ENCODE data around the gene IL37.

The IL37 gene

GRCh38 chr2:112910865-112911264 lies at the start of gene IL37:
Gene IL37, plus strand, starts transcription at chr2:112911165. Its CDS starts 1,848 bp downstream, at chr2:112913013.
- no peak for DNase-seq

DNA sequence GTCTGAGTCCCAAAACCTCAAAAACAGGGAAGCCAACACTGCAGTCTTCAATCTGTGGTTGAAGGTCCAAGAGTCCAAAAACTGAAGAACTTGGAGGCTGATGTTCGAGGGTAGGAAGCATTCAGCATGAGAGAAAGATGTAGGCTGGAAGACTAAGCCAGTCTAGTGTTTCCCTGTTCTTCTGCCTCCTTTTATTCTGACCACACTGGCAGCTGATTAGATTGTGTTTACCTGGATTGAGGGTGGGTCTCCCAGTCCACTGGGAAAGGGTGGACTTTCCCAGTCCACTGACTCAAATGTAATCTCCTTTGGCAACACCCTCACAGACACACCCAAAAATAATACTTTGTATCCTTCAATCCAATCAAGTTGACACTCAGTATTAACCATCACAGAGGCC lies 46.9 kb upstream of the IL37 start:
- DNase-seq, result no peak

- DNase-seq, result no peak
These were observed 44.7 kb upstream of the IL37 start for GRCh38 chr2:112866128-112866835.

- no peak for DNase-seq
These were observed 43.0 kb upstream of the IL37 start for GRCh38 chr2:112867701-112868631.

- DNase-seq, result no peak
These were observed 41.6 kb upstream of the IL37 start for GRCh38 chr2:112869258-112869842.

GRCh38 chr2:112870841-112871835 lies 39.8 kb upstream of the IL37 start:
- DNase-seq, result no peak

- DNase-seq, result no peak
These were observed 34.6 kb upstream of the IL37 start for GRCh38 chr2:112876257-112876970.

GRCh38 chr2:112876971-112877361 lies 34.0 kb upstream of the IL37 start:
- no peak for DNase-seq

DNA sequence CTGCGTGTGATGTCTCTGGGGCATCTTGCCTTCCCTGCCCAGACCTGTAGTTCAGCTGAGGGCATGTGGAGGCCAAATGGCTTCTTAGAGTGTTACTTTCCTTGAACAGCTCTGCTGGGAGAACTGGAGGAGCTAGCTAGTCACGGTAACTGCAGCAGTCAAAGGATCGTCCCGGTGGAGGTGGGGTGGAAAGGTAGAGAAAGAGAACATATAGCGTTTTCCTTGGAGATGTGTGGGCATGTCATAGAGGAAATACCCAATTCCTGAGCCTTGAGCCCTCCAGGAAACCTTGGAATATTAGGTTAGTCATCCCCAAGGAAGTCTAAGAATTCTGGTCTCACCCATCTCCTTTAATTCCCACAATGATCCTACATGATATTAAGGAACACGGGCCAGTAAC lies 33.5 kb upstream of the IL37 start:
- DNase-seq, result no peak

GRCh38 chr2:112879491-112880041 lies 31.4 kb upstream of the IL37 start:
- DNase-seq, result no peak

- no peak for DNase-seq
These were observed 30.9 kb upstream of the IL37 start for GRCh38 chr2:112880091-112880531.

DNA sequence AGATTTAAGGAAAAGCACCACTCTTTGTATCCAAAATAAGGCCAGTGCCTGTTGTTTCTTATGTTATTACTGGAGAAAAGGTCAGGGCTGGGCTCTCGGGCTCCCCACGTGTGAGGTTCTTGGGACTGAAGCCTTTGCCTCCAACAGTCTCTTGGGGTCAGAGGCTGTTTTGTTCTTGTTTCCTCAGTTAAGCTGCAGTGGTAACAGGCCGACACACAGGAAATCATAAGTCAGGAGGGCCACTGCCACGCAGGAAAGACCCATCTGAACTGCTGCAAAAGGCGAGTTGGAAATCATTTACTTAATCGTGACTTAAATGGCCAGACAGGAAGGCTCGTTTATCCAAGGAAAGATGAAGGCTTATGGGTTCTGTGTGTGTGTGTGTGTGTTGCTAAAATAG lies 30.3 kb upstream of the IL37 start:
- no peak for DNase-seq

DNA sequence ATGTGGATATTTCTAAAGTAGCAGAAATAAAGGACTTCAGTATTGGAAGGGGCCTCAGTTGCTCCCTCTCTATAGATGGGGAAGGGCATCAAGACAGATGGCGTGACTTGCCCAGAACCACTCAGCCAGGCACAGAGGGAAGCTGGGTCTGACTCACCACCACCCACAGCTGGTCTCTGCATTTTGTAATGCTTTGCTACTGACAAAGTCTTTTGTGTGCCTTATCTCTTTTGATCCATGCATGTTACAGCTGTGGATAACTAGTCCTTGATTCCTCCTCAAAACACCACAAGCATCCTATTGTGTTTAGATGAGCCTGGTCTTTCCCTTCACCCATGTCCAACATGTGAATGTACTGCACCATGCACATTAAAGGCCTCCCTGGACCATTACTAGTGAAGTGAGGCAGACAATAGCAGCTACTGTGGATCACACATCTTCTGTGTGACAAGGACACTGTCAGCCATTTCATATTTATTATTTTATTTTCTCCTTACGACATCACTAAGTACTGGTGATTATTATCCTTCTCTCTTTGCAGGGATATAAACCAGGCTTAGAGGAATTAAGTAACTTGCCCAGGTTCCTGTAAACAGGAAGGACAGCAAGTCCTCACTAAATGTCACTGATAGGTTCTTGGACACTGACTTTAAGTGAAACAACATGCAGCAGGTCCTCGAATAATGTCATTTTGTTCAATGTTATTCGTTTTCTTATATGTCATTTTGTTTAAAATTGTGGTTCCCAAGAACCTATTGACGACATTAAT lies 29.6 kb upstream of the IL37 start:
- no peak for DNase-seq

- no peak for DNase-seq
These were observed 27.3 kb upstream of the IL37 start for GRCh38 chr2:112883669-112884068.

GRCh38 chr2:112884869-112885505 lies 26.0 kb upstream of the IL37 start:
- DNase-seq, result no peak

DNA sequence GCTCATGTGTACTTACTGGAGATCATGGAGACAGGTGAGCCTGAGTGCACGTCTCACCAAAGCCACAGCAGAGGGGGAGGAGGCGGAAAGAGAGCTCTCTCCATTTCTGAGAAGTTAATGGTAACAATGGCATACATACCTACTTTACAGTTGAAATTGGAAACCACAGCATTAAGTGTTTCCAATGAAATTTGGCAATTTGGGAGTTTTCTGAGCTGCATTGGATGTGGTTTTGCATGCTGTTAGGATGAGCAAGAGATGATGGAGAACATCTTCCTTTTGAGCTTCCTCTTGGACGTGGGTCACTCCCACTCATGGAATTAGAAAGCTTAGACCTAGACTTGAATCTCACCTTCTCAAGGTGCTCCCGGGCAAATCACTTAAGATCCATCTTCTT lies 25.5 kb upstream of the IL37 start:
- no peak for DNase-seq

DNA sequence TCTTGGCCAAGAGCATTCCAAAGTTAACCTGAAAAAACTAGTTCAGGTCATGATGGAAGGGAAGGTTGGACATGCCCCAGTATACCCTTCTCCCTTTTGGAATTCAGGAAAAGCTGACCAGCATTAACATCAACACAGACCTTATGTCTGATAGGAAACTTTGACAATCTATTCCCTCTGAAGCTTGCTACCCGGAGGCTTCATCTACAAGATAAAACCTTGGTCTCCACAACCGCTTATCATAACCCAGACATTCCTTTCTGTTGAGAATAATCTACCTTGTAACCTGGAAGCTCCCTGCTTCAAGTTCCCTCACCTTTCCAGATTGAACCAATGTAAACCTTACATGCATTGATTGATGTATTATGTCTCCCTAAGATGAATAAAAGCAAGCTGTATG lies 24.7 kb upstream of the IL37 start:
- no peak for DNase-seq

DNA sequence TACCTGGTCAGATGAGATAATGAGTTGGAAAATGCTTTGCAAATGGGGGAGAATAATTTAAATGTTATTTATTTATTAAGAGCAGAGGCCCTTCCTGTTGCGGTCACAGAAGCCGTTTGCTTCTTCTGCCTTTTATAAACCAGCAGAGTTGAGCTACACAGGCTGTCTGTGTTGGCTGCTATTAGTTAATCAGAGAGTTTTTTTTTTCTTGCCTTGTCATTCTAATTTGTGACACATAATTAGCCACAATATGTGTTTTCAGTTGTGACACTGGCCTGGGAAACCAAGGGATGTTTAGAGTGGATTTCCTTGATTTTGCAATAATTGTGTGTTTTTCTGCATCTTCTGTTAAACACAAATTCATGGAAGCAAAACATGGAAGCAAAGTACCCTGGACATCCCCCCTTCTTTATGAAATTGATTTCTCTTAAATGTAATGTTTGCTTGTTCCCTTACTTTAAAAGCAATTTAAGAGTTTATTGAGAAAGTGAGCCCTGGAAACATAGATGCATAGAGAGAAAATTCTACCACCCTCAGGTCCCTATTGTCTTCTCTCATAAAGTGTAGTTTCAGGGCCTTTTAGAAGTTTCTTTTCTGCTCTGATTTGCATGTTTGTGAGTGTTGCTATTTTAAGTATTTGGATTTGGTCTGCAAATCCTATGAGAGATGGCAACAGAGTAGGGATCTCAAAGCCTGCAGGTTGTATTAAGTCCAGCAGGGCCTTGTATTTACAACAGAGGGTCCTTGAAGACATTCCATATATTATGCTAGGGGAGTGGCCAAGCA lies 22.8 kb upstream of the IL37 start:
- no peak for DNase-seq

DNA sequence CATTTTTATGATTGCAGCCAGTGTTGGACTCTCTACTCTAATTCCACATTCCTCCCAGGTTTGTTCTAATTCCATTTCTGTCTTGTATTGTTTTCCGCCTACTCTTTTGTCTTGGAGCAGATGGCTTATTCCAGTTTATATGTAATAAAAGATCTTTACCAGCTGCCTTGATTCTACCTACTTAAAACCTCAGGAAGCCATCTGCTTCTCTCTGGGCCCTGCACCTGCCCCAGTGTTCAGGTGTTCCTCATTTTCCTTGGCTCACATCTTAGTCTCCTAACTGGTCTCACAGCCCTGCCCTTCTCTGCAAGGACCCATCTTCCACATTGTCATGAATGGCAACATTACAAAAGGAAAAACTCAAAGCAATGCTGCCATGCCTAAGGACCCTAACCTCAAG lies 21.0 kb upstream of the IL37 start:
- DNase-seq, result no peak
